Activated CD8-positive, alpha-beta T cell treated with anti-CD3 and anti-CD28 coated beads, Interleukin-2, amount 10 ng/mL, durations not matched to agents 7 days and 5 days (primary cell): ENCODE measurements around the gene TCTN1. TPM values are rescaled to one million over a fixed set of nuclear protein-coding genes. Genes with fewer than 3 reads are reported as not detected.
A peak's percentile ranks its signal among the peaks of the same experiment; 100 is the strongest.

Experiments
- ATAC-seq: fragments of 150-1000 bp; cut with Tn5 transposase; one replicate; pipeline ENCODE4 v1.10.0; 2021; ENCODE audit warnings: moderate library complexity
- CTCF ChIA-PET: fragments of 350-600 bp; sonication (Branson Sonifier 250); formaldehyde crosslinking; loops from one replicate; lab custom pipeline; 2021; ENCODE audit warnings: antibody characterized with exemption; lab: Charles Lee
- POLR2A ChIA-PET: fragments of 350-600 bp; sonication (Branson Sonifier 250); formaldehyde crosslinking; loops from one replicate; lab custom pipeline; 2021; ENCODE audit warnings: antibody characterized with exemption; lab: Charles Lee
- DNase-seq: peaks from one replicate; pipeline ENCODE4 v3.0.0-alpha.2; 2020
- H3K27ac Mint-ChIP-seq: one replicate; pipeline ENCODE4 v1.8.0; 2021; ENCODE audit warnings: mild to moderate bottlenecking, mixed read lengths
- H3K27me3 Mint-ChIP-seq: one replicate; pipeline ENCODE4 v1.8.0; 2021; ENCODE audit warnings: low read depth, mixed read lengths
- H3K36me3 Mint-ChIP-seq: one replicate; pipeline ENCODE4 v1.8.0; 2021; ENCODE audit warnings: low read depth, mixed read lengths
- H3K4me1 Mint-ChIP-seq: one replicate; pipeline ENCODE4 v1.8.0; 2021; ENCODE audit warnings: low read depth, mixed read lengths
- H3K4me3 Mint-ChIP-seq: one replicate; pipeline ENCODE4 v1.8.0; 2021; ENCODE audit warnings: mild to moderate bottlenecking, mixed read lengths
- H3K9me3 Mint-ChIP-seq: one replicate; pipeline ENCODE4 v1.8.0; 2022; ENCODE audit warnings: mixed read lengths; ENCODE audit not compliant: insufficient read depth
- total RNA-seq, 2 experiments: library from RNA; stranded (reverse); gene quantifications; one replicate each; pipeline ENCODE4 v1.2.3, GENCODE V29; 2021

TCTN1 gene
- total RNA-seq, 2 experiments from 2014 or later: 5.9 to 7.9 TPM

- Mint-ChIP-seq H3K4me3 (peak overlapping the region; percentile 74), H3K27ac (peak overlapping the region; percentile 83), H3K4me1 (peaks cover 17% of the 10 kb centered on the region), H3K27me3 (no peaks in the 10 kb centered on the region), H3K9me3 (no peaks in the 10 kb centered on the region), H3K36me3 (no peaks in the 10 kb centered on the region)
- ChIA-PET POLR2A (interaction anchor here (0.6 to 2.0 kb wide), 7 partner anchors 8 to 324 kb away, joined by 3 to 9 read pairs (median 4); partner anchors contain the start of genes ARPC3, RAD9B, TCTN1 and VPS29), CTCF (interaction anchor here (0.8 to 8.8 kb wide), 7 partner anchors 15 to 156 kb away, joined by 3 to 266 read pairs (median 4); partner anchors contain the start of genes ARPC3, RAD9B and VPS29)
- ATAC-seq (no peak), DNase-seq (no peak)
Observed at GRCh38 chr12:110606253-110606611, 7.7 kb upstream of the TCTN1 start.

GRCh38 chr12:110613071-110613770, 708 bp upstream of the TCTN1 start:
- Mint-ChIP-seq H3K4me1 (peaks cover 17% of the 10 kb centered on the region), H3K9me3 (no peaks in the 10 kb centered on the region), H3K4me3 (peak overlapping the region; percentile 83), H3K27ac (peak overlapping the region; percentile 92), H3K36me3 (no peaks in the 10 kb centered on the region), H3K27me3 (no peaks in the 10 kb centered on the region)
- ChIA-PET CTCF (interaction anchor here (0.8 to 8.4 kb wide), 11 partner anchors 11 to 274 kb away, joined by 3 to 70 read pairs (median 4); partner anchors contain the start of genes ARPC3, FAM216A and GPN3), POLR2A (interaction anchor here (0.7 to 2.0 kb wide), 8 partner anchors 7 to 163 kb away, joined by 3 to 6 read pairs (median 4); partner anchors contain the start of gene ARPC3)
- DNase-seq (no peak), ATAC-seq (no peak)

DNA sequence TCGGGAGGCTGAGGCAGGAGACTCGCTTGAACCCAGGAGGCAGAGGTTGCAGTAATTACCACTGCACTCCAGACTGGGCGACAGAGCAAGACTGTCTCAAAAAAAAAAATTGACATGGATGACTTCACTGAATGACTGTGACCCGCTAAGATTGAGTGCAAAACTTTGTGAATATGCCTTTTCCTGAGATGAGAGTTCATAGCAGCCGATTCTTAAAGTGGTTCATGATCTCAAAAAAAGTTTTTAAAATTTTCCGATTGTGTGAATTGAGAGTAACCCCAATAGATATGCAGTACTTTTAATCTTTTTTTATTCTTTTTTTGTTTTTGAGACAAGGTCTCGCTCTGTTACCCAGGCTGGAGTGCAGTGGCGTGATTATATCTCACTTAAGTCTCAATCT, 1.2 kb downstream of the TCTN1 start:
- H3K9me3 Mint-ChIP-seq: no peaks in the 10 kb centered on the region
- CTCF ChIA-PET: interaction anchor here (1.2 to 8.4 kb wide), 4 partner anchors 14 to 165 kb away, joined by 6 to 70 read pairs (median 18); partner anchors contain the start of genes ARPC3, FAM216A and GPN3
- H3K27ac Mint-ChIP-seq: no peak overlapping the region
- POLR2A ChIA-PET: interaction anchor here (0.9 to 1.3 kb wide), 2 partner anchors 74 to 165 kb away, joined by 3 to 4 read pairs; partner anchors contain the start of genes ARPC3 and HVCN1
- H3K27me3 Mint-ChIP-seq: no peaks in the 10 kb centered on the region
- ATAC-seq (no peak), DNase-seq (no peak)
- no peak overlapping the region for H3K4me3 Mint-ChIP-seq
- no peaks in the 10 kb centered on the region for H3K36me3 Mint-ChIP-seq
- peaks cover 23% of the 10 kb centered on the region for H3K4me1 Mint-ChIP-seq

DNA sequence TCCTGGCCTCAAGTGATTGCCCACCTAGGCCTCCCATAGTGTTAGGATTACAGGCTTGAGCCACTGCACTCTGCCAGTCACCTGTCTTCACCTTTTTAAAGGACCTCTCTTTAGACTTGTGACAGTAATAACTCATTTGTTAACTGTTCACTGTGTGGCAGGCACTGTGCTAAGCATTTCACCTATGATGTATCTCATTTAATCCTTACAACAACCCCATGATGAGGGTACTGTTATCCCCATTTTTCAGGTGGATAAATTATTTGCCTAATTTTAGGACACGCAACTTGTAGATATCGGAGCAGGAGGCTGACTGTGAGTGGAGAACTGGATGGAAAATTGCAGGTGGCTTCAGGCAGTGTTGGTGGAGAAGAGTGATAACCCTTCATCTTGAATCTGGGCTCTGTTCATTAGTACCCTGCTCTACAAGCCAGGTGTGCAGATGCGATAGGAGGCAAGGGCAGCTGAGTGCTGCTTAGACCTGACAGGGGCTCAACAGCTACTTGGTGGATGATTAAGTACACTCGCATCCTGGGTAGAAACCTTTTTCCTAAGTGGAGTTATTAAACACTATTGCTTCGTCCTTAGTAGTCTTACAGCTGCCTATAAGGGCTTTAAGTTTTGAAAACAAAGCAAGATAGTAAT, 2.7 kb downstream of the TCTN1 start:
- H3K27me3 Mint-ChIP-seq: no peaks in the 10 kb centered on the region
- H3K27ac Mint-ChIP-seq: no peak overlapping the region
- ChIA-PET CTCF (interaction anchor here (0.7 to 8.4 kb wide), 5 partner anchors 15 to 166 kb away, joined by 3 to 70 read pairs (median 6); partner anchors contain the start of gene ARPC3), POLR2A (interaction anchor here (1.3 kb wide), 1 partner anchor 167 kb away, joined by 3 read pairs; the partner anchor contains the start of gene ARPC3)
- DNase-seq: no peak
- H3K4me1 Mint-ChIP-seq: peaks cover 17% of the 10 kb centered on the region
- no peak overlapping the region for H3K4me3 Mint-ChIP-seq
- no peak for ATAC-seq
- H3K9me3 Mint-ChIP-seq: no peaks in the 10 kb centered on the region
- no peaks in the 10 kb centered on the region for H3K36me3 Mint-ChIP-seq

DNA sequence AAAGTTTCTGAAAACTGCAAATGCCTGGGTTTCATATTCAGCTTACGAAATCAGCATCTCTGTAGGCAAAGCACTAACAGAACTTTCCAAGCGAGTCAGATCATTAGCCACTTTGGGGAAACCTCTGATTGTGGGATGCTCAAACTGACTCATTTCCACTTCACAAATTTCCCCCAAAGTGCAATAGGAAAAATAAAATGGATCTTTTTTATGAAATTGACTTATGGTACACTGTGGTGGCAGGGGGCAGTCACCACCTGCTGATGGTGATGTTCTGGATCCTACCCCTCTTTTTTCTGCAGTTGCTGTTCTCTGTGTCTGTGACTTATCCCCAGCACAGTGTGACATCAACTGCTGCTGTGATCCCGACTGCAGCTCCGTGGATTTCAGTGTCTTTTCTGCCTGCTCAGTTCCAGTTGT, 5.6 kb downstream of the TCTN1 start:
- no peaks in the 10 kb centered on the region for H3K9me3 Mint-ChIP-seq
- no peak overlapping the region for H3K4me3 Mint-ChIP-seq
- H3K27ac Mint-ChIP-seq: no peak overlapping the region
- peaks cover 12% of the 10 kb centered on the region for H3K4me1 Mint-ChIP-seq
- peak; percentile 40 for DNase-seq
- H3K27me3 Mint-ChIP-seq: no peaks in the 10 kb centered on the region
- CTCF ChIA-PET: interaction anchor here (0.6 to 3.5 kb wide), 15 partner anchors 11 to 268 kb away, joined by 3 to 16 read pairs (median 5); partner anchors contain the start of genes ARPC3, FAM216A and GPN3
- POLR2A ChIA-PET: interaction anchor here (0.8 kb wide), 1 partner anchor 13 kb away, joined by 4 read pairs; no protein-coding TSS in a partner anchor
- no peaks in the 10 kb centered on the region for H3K36me3 Mint-ChIP-seq
- peak; percentile 82 for ATAC-seq

- Mint-ChIP-seq H3K4me3 (no peak overlapping the region), H3K27ac (no peak overlapping the region), H3K9me3 (no peaks in the 10 kb centered on the region), H3K36me3 (no peaks in the 10 kb centered on the region), H3K27me3 (no peaks in the 10 kb centered on the region), H3K4me1 (peaks cover 15% of the 10 kb centered on the region)
- DNase-seq (no peak), ATAC-seq (no peak)
- ChIA-PET POLR2A (no interaction called here), CTCF (interaction anchor here (1.5 kb wide), 1 partner anchor 21 kb away, joined by 4 read pairs; no protein-coding TSS in a partner anchor)
Observed at GRCh38 chr12:110622582-110622981, 8.7 kb downstream of the TCTN1 start.

- peaks cover 16% of the 10 kb centered on the region for H3K4me1 Mint-ChIP-seq
- POLR2A ChIA-PET: no interaction called here
- ATAC-seq (no peak), DNase-seq (no peak)
- no peaks in the 10 kb centered on the region for H3K27me3 Mint-ChIP-seq
- H3K9me3 Mint-ChIP-seq: no peaks in the 10 kb centered on the region
- CTCF ChIA-PET: interaction anchor here (1.3 kb wide), 2 partner anchors 11 to 70 kb away, joined by 4 to 5 read pairs; no protein-coding TSS in a partner anchor
- peaks cover 10% of the 10 kb centered on the region for H3K36me3 Mint-ChIP-seq
- peak overlapping the region; percentile 72 for H3K27ac Mint-ChIP-seq
- H3K4me3 Mint-ChIP-seq: no peak overlapping the region
Observed at GRCh38 chr12:110627500-110628195, 13.7 kb downstream of the TCTN1 start.

- peaks cover 44% of the 10 kb centered on the region for H3K4me1 Mint-ChIP-seq
- ChIA-PET CTCF (interaction anchor here (0.8 to 1.4 kb wide), 2 partner anchors 11 to 63 kb away, joined by 3 to 4 read pairs; no protein-coding TSS in a partner anchor), POLR2A (interaction anchor here (0.6 kb wide), 1 partner anchor 45 kb away, joined by 3 read pairs; no protein-coding TSS in a partner anchor)
- no peaks in the 10 kb centered on the region for H3K36me3 Mint-ChIP-seq
- H3K27me3 Mint-ChIP-seq: no peaks in the 10 kb centered on the region
- DNase-seq: no peak
- H3K4me3 Mint-ChIP-seq: no peak overlapping the region
- no peak for ATAC-seq
- H3K9me3 Mint-ChIP-seq: no peaks in the 10 kb centered on the region
- no peak overlapping the region for H3K27ac Mint-ChIP-seq
Observed at GRCh38 chr12:110635055-110635454, 21.1 kb downstream of the TCTN1 start.

DNA sequence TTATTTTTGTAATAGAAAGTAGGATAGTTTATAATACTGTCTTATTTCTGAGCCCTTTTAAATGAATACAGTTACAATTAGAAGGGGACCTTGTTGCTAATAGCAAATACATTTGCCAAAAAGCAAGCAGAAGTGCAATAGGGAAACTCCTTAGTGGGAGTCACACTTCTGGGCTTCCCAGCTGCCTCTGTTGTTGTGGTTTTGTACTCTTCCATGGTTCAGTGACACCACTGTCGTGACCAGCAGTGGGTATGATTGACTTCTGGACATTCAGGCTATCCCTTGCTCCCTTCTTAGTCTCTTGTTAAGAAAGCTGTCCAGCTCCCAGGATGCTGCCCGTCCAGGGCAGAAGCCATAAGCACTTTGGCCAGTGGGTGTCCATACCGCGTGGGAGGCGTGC, 22.6 kb downstream of the TCTN1 start:
- Mint-ChIP-seq H3K9me3 (no peaks in the 10 kb centered on the region), H3K27me3 (no peaks in the 10 kb centered on the region), H3K4me3 (no peak overlapping the region), H3K27ac (no peak overlapping the region), H3K36me3 (no peaks in the 10 kb centered on the region), H3K4me1 (peaks cover 44% of the 10 kb centered on the region)
- ChIA-PET POLR2A (no interaction called here), CTCF (interaction anchor here (1.1 to 1.4 kb wide), 2 partner anchors 17 to 61 kb away, joined by 3 to 4 read pairs; no protein-coding TSS in a partner anchor)
- no peak for ATAC-seq
- DNase-seq: no peak

- Mint-ChIP-seq H3K36me3 (no peaks in the 10 kb centered on the region), H3K27ac (no peak overlapping the region), H3K27me3 (no peaks in the 10 kb centered on the region), H3K4me1 (peaks cover 44% of the 10 kb centered on the region), H3K4me3 (no peak overlapping the region), H3K9me3 (no peaks in the 10 kb centered on the region)
- POLR2A ChIA-PET: no interaction called here
- CTCF ChIA-PET: interaction anchor here (1.3 to 1.4 kb wide), 2 partner anchors 10 to 19 kb away, joined by 5 read pairs; no protein-coding TSS in a partner anchor
- peak; percentile 72 for ATAC-seq
- peak; percentile 44 for DNase-seq
Observed at GRCh38 chr12:110637869-110638441, 24.0 kb downstream of the TCTN1 start.
